H9 (cell line): ENCODE measurements around the gene RACGAP1. TPM values are rescaled to one million over a fixed set of nuclear protein-coding genes. Genes with fewer than 3 reads are reported as not detected.

Source experiments
- DNase-seq: peaks from one replicate; pipeline ENCODE4 v3.0.0-alpha.2; 2017
- H2AFZ ChIP-seq: one replicate; pipeline ENCODE4 v1.6.1; 2013; ENCODE audit warnings: mild to moderate bottlenecking, low read length, control low read depth, moderate library complexity
- H2AK5ac ChIP-seq: 2 replicates; pipeline ENCODE4 v1.6.1; 2013; ENCODE audit warnings: low read length, control low read depth, mixed read lengths; ENCODE audit not compliant: insufficient read length
- H2BK120ac ChIP-seq: one replicate; pipeline ENCODE4 v1.6.1; 2013; ENCODE audit warnings: low read depth, mild to moderate bottlenecking, low read length, control low read depth, inconsistent platforms; ENCODE audit not compliant: poor library complexity, severe bottlenecking
- H2BK12ac ChIP-seq: 2 replicates; pipeline ENCODE4 v1.6.1; 2013; ENCODE audit warnings: low read length, control low read depth, mixed read lengths, low read depth; ENCODE audit not compliant: insufficient read length
- H2BK15ac ChIP-seq: 2 replicates; pipeline ENCODE4 v1.6.1; 2013; ENCODE audit warnings: low read depth, low read length, control low read depth
- H2BK20ac ChIP-seq: one replicate; pipeline ENCODE4 v1.6.1; 2013; ENCODE audit warnings: low read depth, mild to moderate bottlenecking, low read length, control low read depth, inconsistent platforms; ENCODE audit not compliant: poor library complexity, severe bottlenecking
- H2BK5ac ChIP-seq: 2 replicates; pipeline ENCODE4 v1.6.1; 2013; ENCODE audit warnings: low read length, control low read depth, mixed read lengths; ENCODE audit not compliant: insufficient read length
- H3K14ac ChIP-seq: 2 replicates; pipeline ENCODE4 v1.6.1; 2013; ENCODE audit warnings: low read length, control low read depth; ENCODE audit not compliant: insufficient read depth
- H3K18ac ChIP-seq: 2 replicates; pipeline ENCODE4 v1.6.1; 2013; ENCODE audit warnings: low read depth, mild to moderate bottlenecking, mixed read lengths, low read length, control low read depth; ENCODE audit not compliant: insufficient read length
- H3K23ac ChIP-seq: 2 replicates; pipeline ENCODE4 v1.6.1; 2013; ENCODE audit warnings: low read length, control low read depth, mixed read lengths, low read depth; ENCODE audit not compliant: insufficient read length
- H3K23me2 ChIP-seq: 2 replicates; pipeline ENCODE4 v1.6.1; 2013; ENCODE audit warnings: low read depth, mild to moderate bottlenecking, mixed read lengths, low read length, control low read depth; ENCODE audit not compliant: insufficient read length, poor library complexity, severe bottlenecking
- H3K27ac ChIP-seq: 2 replicates; pipeline ENCODE4 v1.5.1; 2013; ENCODE audit warnings: low read length, control low read depth, mixed read lengths, low read depth; ENCODE audit not compliant: insufficient read length
- H3K27me3 ChIP-seq: 2 replicates; pipeline ENCODE4 v1.6.1; 2013; ENCODE audit warnings: low read length, control low read depth, inconsistent platforms; ENCODE audit not compliant: insufficient read depth
- H3K4ac ChIP-seq: 2 replicates; pipeline ENCODE4 v1.6.1; 2013; ENCODE audit warnings: low read depth, mild to moderate bottlenecking, control low read depth, inconsistent platforms, low read length, moderate library complexity
- H3K4me1 ChIP-seq: 2 replicates; pipeline ENCODE4 v1.6.1; 2013; ENCODE audit warnings: low read length, control low read depth, inconsistent platforms; ENCODE audit not compliant: insufficient read depth
- H3K4me2 ChIP-seq: 2 replicates; pipeline ENCODE4 v1.6.1; 2013; ENCODE audit warnings: low read length, control low read depth, mixed read lengths; ENCODE audit not compliant: insufficient read length, insufficient read depth
- H3K56ac ChIP-seq: 2 replicates; pipeline ENCODE4 v1.6.1; 2013; ENCODE audit warnings: low read depth, mild to moderate bottlenecking, mixed read lengths, low read length, control low read depth; ENCODE audit not compliant: insufficient read length
- H3K79me1 ChIP-seq: 2 replicates; pipeline ENCODE4 v1.6.1; 2013; ENCODE audit warnings: low read depth, mild to moderate bottlenecking, moderate library complexity, low read length, control low read depth, inconsistent platforms; ENCODE audit not compliant: insufficient read depth, poor library complexity, severe bottlenecking
- H3K79me2 ChIP-seq: 2 replicates; pipeline ENCODE4 v1.6.1; 2013; ENCODE audit warnings: low read length, control low read depth, inconsistent platforms; ENCODE audit not compliant: insufficient read depth
- H3K9ac ChIP-seq: 2 replicates; pipeline ENCODE4 v1.6.1; 2013; ENCODE audit warnings: low read length, control low read depth, mixed read lengths; ENCODE audit not compliant: insufficient read length; ENCODE audit errors: extremely low read depth
- H3K9me3 ChIP-seq: one replicate; pipeline ENCODE4 v1.6.1; 2013; ENCODE audit warnings: low read depth, low read length, inconsistent platforms; ENCODE audit not compliant: control insufficient read depth
- H3T11ph ChIP-seq: one replicate; pipeline ENCODE4 v1.6.1; 2013; ENCODE audit warnings: mild to moderate bottlenecking, low read length, control low read depth, inconsistent platforms
- H4K20me1 ChIP-seq: one replicate; pipeline ENCODE4 v1.6.1; 2013; ENCODE audit not compliant: control insufficient read depth, insufficient read length, insufficient read depth
- H4K5ac ChIP-seq: 2 replicates; pipeline ENCODE4 v1.6.1; 2013; ENCODE audit warnings: low read depth, mild to moderate bottlenecking, mixed read lengths, low read length, control low read depth; ENCODE audit not compliant: insufficient read length
- H4K8ac ChIP-seq: replicated peaks from 2 replicates; pipeline ENCODE4 v1.6.1; 2013; ENCODE audit warnings: low read length, control low read depth, mixed read lengths, low read depth; ENCODE audit not compliant: insufficient read length
- H4K91ac ChIP-seq: 2 replicates; pipeline ENCODE4 v1.6.1; 2013; ENCODE audit warnings: low read depth, mild to moderate bottlenecking, moderate library complexity, mixed read lengths, low read length, control low read depth; ENCODE audit not compliant: insufficient read length
- H3K27ac Mint-ChIP-seq, 3 experiments: 2 replicates in 2 of 3; 3 replicates in 1 of 3; pipeline ENCODE4 v1.8.0; 2020 to 2021; ENCODE audit warnings: mixed read lengths in 3 of 3, mild to moderate bottlenecking in 1 of 3, moderate library complexity in 1 of 3
- H3K27me3 Mint-ChIP-seq: 2 replicates; pipeline ENCODE4 v1.8.0; 2021; ENCODE audit warnings: low read depth, mild to moderate bottlenecking, moderate library complexity, mixed read lengths
- H3K36me3 Mint-ChIP-seq, 3 experiments: 2 replicates in 2 of 3; 3 replicates in 1 of 3; pipeline ENCODE4 v1.8.0; 2020 to 2021; ENCODE audit warnings: low read depth in 3 of 3, mixed read lengths in 3 of 3; ENCODE audit not compliant: insufficient read depth in 1 of 3
- H3K4me1 Mint-ChIP-seq, 2 experiments: 2 replicates each; pipeline ENCODE4 v1.8.0; 2020; ENCODE audit warnings: mixed read lengths in 2 of 2
- H3K4me3 Mint-ChIP-seq, 2 experiments: 2 replicates in 1 of 2; 3 replicates in 1 of 2; pipeline ENCODE4 v1.8.0; 2020 to 2021; ENCODE audit warnings: mild to moderate bottlenecking in 2 of 2, mixed read lengths in 2 of 2, moderate library complexity in 1 of 2
- H3K9me3 Mint-ChIP-seq, 2 experiments: 2 replicates in 1 of 2; 3 replicates in 1 of 2; pipeline ENCODE4 v1.8.0; 2020; ENCODE audit warnings: mild to moderate bottlenecking in 2 of 2, mixed read lengths in 2 of 2, moderate library complexity in 1 of 2
- total RNA-seq: library from RNA; stranded (reverse); gene quantifications from 2 replicates; pipeline ENCODE4 v1.2.1, GENCODE V29; 2021
- TF ChIP-seq, protein P1 (sequence below): fragments of 200-600 bp; sonication (generic); conservative IDR thresholded peaks from 3 replicates; pipeline ENCODE4 v1.8.0; 2021; ENCODE audit warnings: antibody characterized with exemption, mild to moderate bottlenecking

Gene RACGAP1
- total RNA-seq, 1 experiment from 2014 or later, result 64.8 TPM

- Histone ChIP-seq H3K27me3 (no peaks in the 10 kb centered on the region), H4K91ac (no peak overlapping the region), H2AFZ (no peak overlapping the region), H3K23me2 (no peaks in the 10 kb centered on the region), H2BK5ac (no peak overlapping the region), H4K20me1 (no peaks in the 10 kb centered on the region), H3K23ac (no peak overlapping the region), H3K9me3 (no peaks in the 10 kb centered on the region), H4K8ac (no peak overlapping the region), H2BK15ac (no peak overlapping the region), H3K4ac (no peak overlapping the region), H3K79me2 (no peaks in the 10 kb centered on the region), H3K9ac (no peak overlapping the region), H3T11ph (no peak overlapping the region), H2BK20ac (no peak overlapping the region), H3K4me2 (no peak overlapping the region), H2AK5ac (no peak overlapping the region), H2BK120ac (no peak overlapping the region), H4K5ac (no peak overlapping the region), H3K18ac (no peak overlapping the region), H3K79me1 (peaks cover 3% of the 10 kb centered on the region), H3K27ac (no peak overlapping the region), H2BK12ac (no peak overlapping the region), H3K14ac (no peak overlapping the region), H3K56ac (no peak overlapping the region), H3K4me1 (no peaks in the 10 kb centered on the region)
- Mint-ChIP-seq H3K9me3 (no peaks in the 10 kb centered on the region), H3K4me1 (no peaks in the 10 kb centered on the region), H3K27me3 (no peaks in the 10 kb centered on the region), H3K36me3 (peaks cover 14 to 65% (median 58%) of the 10 kb centered on the region in 3 experiments; a peak in 6 of 7 replicates), H3K27ac (no peak overlapping the region), H3K4me3 (no peak overlapping the region)
- TF ChIP-seq, protein P1, sequence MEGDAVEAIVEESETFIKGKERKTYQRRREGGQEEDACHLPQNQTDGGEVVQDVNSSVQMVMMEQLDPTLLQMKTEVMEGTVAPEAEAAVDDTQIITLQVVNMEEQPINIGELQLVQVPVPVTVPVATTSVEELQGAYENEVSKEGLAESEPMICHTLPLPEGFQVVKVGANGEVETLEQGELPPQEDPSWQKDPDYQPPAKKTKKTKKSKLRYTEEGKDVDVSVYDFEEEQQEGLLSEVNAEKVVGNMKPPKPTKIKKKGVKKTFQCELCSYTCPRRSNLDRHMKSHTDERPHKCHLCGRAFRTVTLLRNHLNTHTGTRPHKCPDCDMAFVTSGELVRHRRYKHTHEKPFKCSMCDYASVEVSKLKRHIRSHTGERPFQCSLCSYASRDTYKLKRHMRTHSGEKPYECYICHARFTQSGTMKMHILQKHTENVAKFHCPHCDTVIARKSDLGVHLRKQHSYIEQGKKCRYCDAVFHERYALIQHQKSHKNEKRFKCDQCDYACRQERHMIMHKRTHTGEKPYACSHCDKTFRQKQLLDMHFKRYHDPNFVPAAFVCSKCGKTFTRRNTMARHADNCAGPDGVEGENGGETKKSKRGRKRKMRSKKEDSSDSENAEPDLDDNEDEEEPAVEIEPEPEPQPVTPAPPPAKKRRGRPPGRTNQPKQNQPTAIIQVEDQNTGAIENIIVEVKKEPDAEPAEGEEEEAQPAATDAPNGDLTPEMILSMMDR, result no peak
- no peak for DNase-seq
Observed at GRCh38 chr12:50004696-50005095, 20.6 kb downstream of the RACGAP1 start.
